Osteoblast (primary cell): ENCODE data around the gene ADGRE3. TPM values are rescaled to one million over a fixed set of nuclear protein-coding genes. Genes with fewer than 3 reads are reported as not detected.
"Not testable (repeated sequence)": the region's sequence is repeated elsewhere in the genome, so short reads cannot be mapped to it uniquely, and the experiment has no call there.

ENCODE experiments used
- DNase-seq: peaks from one replicate; pipeline ENCODE4 v3.0.0; 2011; ENCODE audit warnings: low spot score, mixed read lengths; ENCODE audit not compliant: insufficient read length; ENCODE audit errors: missing footprints
- H2AFZ ChIP-seq: 2 replicates; pipeline ENCODE4 v1.6.0; 2011; ENCODE audit warnings: mild to moderate bottlenecking, low read length
- H3K27ac ChIP-seq: 2 replicates; pipeline ENCODE4 v1.5.1; 2011; ENCODE audit warnings: mild to moderate bottlenecking, low read depth, low read length, moderate library complexity
- H3K27me3 ChIP-seq: 2 replicates; pipeline ENCODE4 v1.6.0; 2012; ENCODE audit warnings: mild to moderate bottlenecking, control low read depth, inconsistent platforms, low read length, moderate library complexity; ENCODE audit not compliant: insufficient read depth
- H3K36me3 ChIP-seq: 2 replicates; pipeline ENCODE4 v1.5.1; 2011; ENCODE audit warnings: mild to moderate bottlenecking, low read length, control low read depth, moderate library complexity; ENCODE audit not compliant: insufficient read depth
- H3K4me1 ChIP-seq: 2 replicates; pipeline ENCODE4 v1.5.1; 2011; ENCODE audit warnings: mild to moderate bottlenecking, low read length, control low read depth, moderate library complexity; ENCODE audit not compliant: insufficient read depth
- H3K4me2 ChIP-seq: 2 replicates; pipeline ENCODE4 v1.6.0; 2011; ENCODE audit warnings: mild to moderate bottlenecking, low read length; ENCODE audit not compliant: insufficient read depth
- H3K4me3 ChIP-seq: fragments of 200-600 bp; sonication (generic); 3 replicates; pipeline ENCODE4 v1.5.1; 2012; ENCODE audit warnings: mild to moderate bottlenecking, low read length, inconsistent platforms; ENCODE audit not compliant: insufficient read depth
- H3K79me2 ChIP-seq: 2 replicates; pipeline ENCODE4 v1.6.0; 2012; ENCODE audit warnings: mild to moderate bottlenecking, low read length, control low read depth, inconsistent platforms; ENCODE audit not compliant: insufficient read depth
- H3K9me3 ChIP-seq: 2 replicates; pipeline ENCODE4 v1.5.1; 2011; ENCODE audit warnings: low read depth, low read length, control low read depth
- H4K20me1 ChIP-seq: 2 replicates; pipeline ENCODE4 v1.6.0; 2012; ENCODE audit warnings: mild to moderate bottlenecking, low read length, control low read depth; ENCODE audit not compliant: insufficient read depth
- total RNA-seq: library from RNA; depleted of rRNA; stranded (reverse); fragments of >200 nt; gene quantifications from 2 replicates; pipeline ENCODE4 v1.2.3, GENCODE V29; 2012
- TF ChIP-seq, protein P1 (sequence below): IDR thresholded peaks from 2 replicates; pipeline ENCODE4 v1.5.1; 2011; ENCODE audit warnings: mild to moderate bottlenecking, low read depth, low read length, moderate library complexity; ENCODE audit errors: extremely low read depth

The ADGRE3 gene
- total RNA-seq, 1 donor: not detected

GRCh38 chr19:14629557-14629956, 45.1 kb downstream of the ADGRE3 start:
- Histone ChIP-seq H3K9me3 (no peaks in the 10 kb centered on the region), H3K36me3 (no peaks in the 10 kb centered on the region), H3K27me3 (no peaks in the 10 kb centered on the region), H3K79me2 (no peaks in the 10 kb centered on the region), H3K4me1 (no peaks in the 10 kb centered on the region), H3K4me2 (no peak overlapping the region), H4K20me1 (no peaks in the 10 kb centered on the region), H3K4me3 (no peak overlapping the region), H2AFZ (no peak overlapping the region), H3K27ac (no peak overlapping the region)
- TF ChIP-seq, protein P1, sequence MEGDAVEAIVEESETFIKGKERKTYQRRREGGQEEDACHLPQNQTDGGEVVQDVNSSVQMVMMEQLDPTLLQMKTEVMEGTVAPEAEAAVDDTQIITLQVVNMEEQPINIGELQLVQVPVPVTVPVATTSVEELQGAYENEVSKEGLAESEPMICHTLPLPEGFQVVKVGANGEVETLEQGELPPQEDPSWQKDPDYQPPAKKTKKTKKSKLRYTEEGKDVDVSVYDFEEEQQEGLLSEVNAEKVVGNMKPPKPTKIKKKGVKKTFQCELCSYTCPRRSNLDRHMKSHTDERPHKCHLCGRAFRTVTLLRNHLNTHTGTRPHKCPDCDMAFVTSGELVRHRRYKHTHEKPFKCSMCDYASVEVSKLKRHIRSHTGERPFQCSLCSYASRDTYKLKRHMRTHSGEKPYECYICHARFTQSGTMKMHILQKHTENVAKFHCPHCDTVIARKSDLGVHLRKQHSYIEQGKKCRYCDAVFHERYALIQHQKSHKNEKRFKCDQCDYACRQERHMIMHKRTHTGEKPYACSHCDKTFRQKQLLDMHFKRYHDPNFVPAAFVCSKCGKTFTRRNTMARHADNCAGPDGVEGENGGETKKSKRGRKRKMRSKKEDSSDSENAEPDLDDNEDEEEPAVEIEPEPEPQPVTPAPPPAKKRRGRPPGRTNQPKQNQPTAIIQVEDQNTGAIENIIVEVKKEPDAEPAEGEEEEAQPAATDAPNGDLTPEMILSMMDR: no peak
- DNase-seq: no peak

GRCh38 chr19:14624491-14624890, 50.2 kb downstream of the ADGRE3 start:
- not testable (repeated sequence) for DNase-seq, H3K4me2 ChIP-seq, H2AFZ ChIP-seq

GRCh38 chr19:14619404-14619803, 55.2 kb downstream of the ADGRE3 start:
- Histone ChIP-seq H2AFZ (no peak overlapping the region), H3K4me3 (no peak overlapping the region), H3K27ac (no peak overlapping the region), H3K79me2 (no peaks in the 10 kb centered on the region), H3K27me3 (no peaks in the 10 kb centered on the region), H3K36me3 (no peaks in the 10 kb centered on the region), H4K20me1 (no peaks in the 10 kb centered on the region), H3K9me3 (peaks cover 4% of the 10 kb centered on the region), H3K4me1 (no peaks in the 10 kb centered on the region), H3K4me2 (no peak overlapping the region)
- no peak for DNase-seq
- TF ChIP-seq, protein P1: no peak

More at GRCh38 chr19:14624491-14624890, 50.2 kb downstream of the ADGRE3 start:
- not testable (repeated sequence) for H3K9me3 ChIP-seq, H3K27ac ChIP-seq, H3K36me3 ChIP-seq, H3K4me1 ChIP-seq, H4K20me1 ChIP-seq, H3K79me2 ChIP-seq, H3K4me3 ChIP-seq, H3K27me3 ChIP-seq

GRCh38 chr19:14616407-14616806, 58.2 kb downstream of the ADGRE3 start:
- Histone ChIP-seq H3K79me2 (no peaks in the 10 kb centered on the region), H3K4me3 (no peak overlapping the region), H3K36me3 (no peaks in the 10 kb centered on the region), H3K27me3 (no peaks in the 10 kb centered on the region), H2AFZ (no peak overlapping the region), H3K4me2 (no peak overlapping the region), H4K20me1 (no peaks in the 10 kb centered on the region), H3K4me1 (no peaks in the 10 kb centered on the region), H3K9me3 (peaks cover 4% of the 10 kb centered on the region), H3K27ac (no peak overlapping the region)
- TF ChIP-seq, protein P1: no peak
- no peak for DNase-seq
